WTC11 (cell line): ENCODE measurements around the gene CCSER2. TPM values are rescaled to one million over a fixed set of nuclear protein-coding genes. Genes with fewer than 3 reads are reported as not detected.

Source experiments
- ATAC-seq: fragments of 200-7000 bp; cut with Tn5 transposase; 2 replicates; pipeline ENCODE4 v1.10.0; 2021; ENCODE audit warnings: mild to moderate bottlenecking, moderate library complexity
- CTCF ChIA-PET: fragments of 300-600 bp; sonication (Branson Sonifier 250); formaldehyde crosslinking; loops from one replicate; lab custom pipeline; 2021; ENCODE audit warnings: antibody characterized with exemption; lab: Charles Lee
- POLR2A ChIA-PET: fragments of 350-600 bp; sonication (Branson Sonifier 250); formaldehyde crosslinking; loops from one replicate; lab custom pipeline; 2021; ENCODE audit warnings: antibody characterized with exemption; lab: Charles Lee
- DNase-seq: peaks from one replicate; pipeline ENCODE4 v3.0.0; 2021; ENCODE audit warnings: low spot score
- H3K27ac Mint-ChIP-seq: 2 replicates; pipeline ENCODE4 v1.8.0; 2021; ENCODE audit warnings: mixed read lengths
- H3K27me3 Mint-ChIP-seq: 2 replicates; pipeline ENCODE4 v1.8.0; 2021; ENCODE audit warnings: low read depth, mild to moderate bottlenecking, moderate library complexity, mixed read lengths
- H3K36me3 Mint-ChIP-seq: 2 replicates; pipeline ENCODE4 v1.8.0; 2021; ENCODE audit warnings: mixed read lengths
- H3K4me1 Mint-ChIP-seq: 2 replicates; pipeline ENCODE4 v1.8.0; 2022; ENCODE audit warnings: mixed read lengths
- H3K4me3 Mint-ChIP-seq: 2 replicates; pipeline ENCODE4 v1.8.0; 2021; ENCODE audit warnings: mild to moderate bottlenecking, moderate library complexity, mixed read lengths
- H3K9me3 Mint-ChIP-seq: 2 replicates; pipeline ENCODE4 v1.8.0; 2021; ENCODE audit warnings: mixed read lengths
- AR ChIP-seq: fragments of 250-450 bp; sonication (Bioruptor Pico); IDR thresholded peaks from 2 replicates; pipeline ENCODE4 v1.9.0; 2021; ENCODE audit warnings: mild to moderate bottlenecking
- CBFB ChIP-seq: sonication (generic); formaldehyde crosslinking; IDR thresholded peaks from 2 replicates; pipeline ENCODE4 v1.8.1; 2022; ENCODE audit warnings: mild to moderate bottlenecking, low read depth, missing genetic modification reagents
- CREM ChIP-seq: sonication (generic); formaldehyde crosslinking; IDR thresholded peaks from 2 replicates; pipeline ENCODE4 v1.8.1; 2022; ENCODE audit warnings: mild to moderate bottlenecking, missing genetic modification reagents, moderate library complexity
- E2F4 ChIP-seq: sonication (generic); formaldehyde crosslinking; IDR thresholded peaks from 2 replicates; pipeline ENCODE4 v1.8.1; 2022; ENCODE audit warnings: low read depth, mild to moderate bottlenecking, moderate library complexity, missing genetic modification reagents, borderline replicate concordance
- EMX1 ChIP-seq: fragments of 250-450 bp; sonication (Bioruptor Pico); IDR thresholded peaks from 2 replicates; pipeline ENCODE4 v1.8.0; 2021; ENCODE audit warnings: mild to moderate bottlenecking
- FOXK1 ChIP-seq: sonication (generic); formaldehyde crosslinking; IDR thresholded peaks from 2 replicates; pipeline ENCODE4 v1.8.0; 2022; ENCODE audit warnings: mild to moderate bottlenecking, moderate library complexity, missing genetic modification reagents
- FOXP1 ChIP-seq: sonication (generic); formaldehyde crosslinking; IDR thresholded peaks from 2 replicates; pipeline ENCODE4 v1.8.0; 2022; ENCODE audit warnings: missing genetic modification reagents, mild to moderate bottlenecking, moderate library complexity, borderline replicate concordance
- GABPB1 ChIP-seq: sonication (generic); formaldehyde crosslinking; IDR thresholded peaks from 2 replicates; pipeline ENCODE4 v1.8.1; 2023; ENCODE audit warnings: mild to moderate bottlenecking, missing genetic modification reagents
- JAZF1 ChIP-seq: fragments of 250-450 bp; sonication (Bioruptor Pico); IDR thresholded peaks from 2 replicates; pipeline ENCODE4 v1.9.0; 2021; ENCODE audit warnings: moderate library complexity, mild to moderate bottlenecking, inconsistent platforms
- KAT7 ChIP-seq: sonication (generic); formaldehyde crosslinking; IDR thresholded peaks from 2 replicates; pipeline ENCODE4 v1.8.1; 2023; ENCODE audit warnings: missing genetic modification reagents, mild to moderate bottlenecking, borderline replicate concordance
- MAX ChIP-seq: sonication (generic); formaldehyde crosslinking; IDR thresholded peaks from 2 replicates; pipeline ENCODE4 v1.8.0; 2022; ENCODE audit warnings: mild to moderate bottlenecking, missing genetic modification reagents
- MLX ChIP-seq: sonication (generic); formaldehyde crosslinking; IDR thresholded peaks from 2 replicates; pipeline ENCODE4 v1.8.1; 2023; ENCODE audit warnings: mild to moderate bottlenecking, missing genetic modification reagents, moderate library complexity
- MXD4 ChIP-seq: fragments of 250-450 bp; sonication (Bioruptor Pico); IDR thresholded peaks from 2 replicates; pipeline ENCODE4 v1.8.0; 2021; ENCODE audit warnings: mild to moderate bottlenecking, moderate library complexity, borderline replicate concordance
- NFE2L1 ChIP-seq: sonication (generic); formaldehyde crosslinking; IDR thresholded peaks from 2 replicates; pipeline ENCODE4 v1.8.1; 2023; ENCODE audit warnings: missing genetic modification reagents
- NR1H2 ChIP-seq: sonication (generic); formaldehyde crosslinking; IDR thresholded peaks from 2 replicates; pipeline ENCODE4 v1.9.0; 2021; ENCODE audit warnings: mild to moderate bottlenecking, moderate library complexity, missing genetic modification reagents
- PRDM15 ChIP-seq: sonication (generic); formaldehyde crosslinking; IDR thresholded peaks from 2 replicates; pipeline ENCODE4 v1.8.0; 2022; ENCODE audit warnings: missing genetic modification reagents
- RELA ChIP-seq: sonication (generic); formaldehyde crosslinking; IDR thresholded peaks from 2 replicates; pipeline ENCODE4 v1.8.1; 2022; ENCODE audit warnings: missing genetic modification reagents, mild to moderate bottlenecking, borderline replicate concordance
- TEAD1 ChIP-seq: sonication (generic); formaldehyde crosslinking; IDR thresholded peaks from 2 replicates; pipeline ENCODE4 v1.8.0; 2022; ENCODE audit warnings: mild to moderate bottlenecking, missing genetic modification reagents
- TEAD4 ChIP-seq: sonication (generic); formaldehyde crosslinking; IDR thresholded peaks from 2 replicates; pipeline ENCODE4 v1.8.0; 2022; ENCODE audit warnings: mild to moderate bottlenecking, missing genetic modification reagents
- USF1 ChIP-seq: sonication (generic); formaldehyde crosslinking; IDR thresholded peaks from 2 replicates; pipeline ENCODE4 v1.8.0; 2022; ENCODE audit warnings: mild to moderate bottlenecking, missing genetic modification reagents
- ZBTB43 ChIP-seq: sonication (generic); formaldehyde crosslinking; IDR thresholded peaks from 2 replicates; pipeline ENCODE4 v1.8.1; 2023; ENCODE audit warnings: mild to moderate bottlenecking, missing genetic modification reagents
- ZMAT4 ChIP-seq: fragments of 250-450 bp; sonication (Bioruptor Pico); IDR thresholded peaks from 2 replicates; pipeline ENCODE4 v1.9.0; 2021; ENCODE audit warnings: mild to moderate bottlenecking
- ZNF138 ChIP-seq: sonication (generic); formaldehyde crosslinking; conservative IDR thresholded peaks from 2 replicates; pipeline ENCODE4 v1.8.1; 2022; ENCODE audit warnings: mild to moderate bottlenecking, moderate library complexity, missing genetic modification reagents
- ZNF232 ChIP-seq: sonication (generic); formaldehyde crosslinking; IDR thresholded peaks from 2 replicates; pipeline ENCODE4 v1.8.0; 2022; ENCODE audit warnings: mild to moderate bottlenecking, missing genetic modification reagents
- ZNF263 ChIP-seq: sonication (generic); formaldehyde crosslinking; IDR thresholded peaks from 2 replicates; pipeline ENCODE4 v1.8.1; 2022; ENCODE audit warnings: low read depth, mild to moderate bottlenecking, moderate library complexity, missing genetic modification reagents
- ZNF671 ChIP-seq: fragments of 250-450 bp; sonication (Bioruptor Pico); IDR thresholded peaks from 2 replicates; pipeline ENCODE4 v1.8.0; 2021; ENCODE audit warnings: mild to moderate bottlenecking
- total RNA-seq: library from RNA; stranded (reverse); gene quantifications from 3 replicates; pipeline ENCODE4 v1.2.3, GENCODE V29; 2021

CCSER2 gene
- total RNA-seq, 1 experiment from 2014 or later = 30.6 TPM

GRCh38 chr10:84551437-84552120, 223.2 kb downstream of the CCSER2 start:
- ChIA-PET POLR2A (no interaction called here), CTCF (interaction anchor here (1.1 to 5.4 kb wide), 8 partner anchors 8 to 295 kb away, joined by 3 to 79 read pairs (median 6); no protein-coding TSS in a partner anchor)
- DNase-seq = no peak
- no peak overlapping the region for H3K27ac Mint-ChIP-seq
- no peak for ATAC-seq
- H3K9me3 Mint-ChIP-seq = no peaks in the 10 kb centered on the region
- no peaks in the 10 kb centered on the region; the same call in 1 of the 2 replicates for H3K27me3 Mint-ChIP-seq
- TF ChIP-seq FOXK1 (CRISPR knock-in tag) (no peak), ZNF138 (CRISPR knock-in tag) (no peak), NR1H2 (CRISPR knock-in tag) (no peak), MXD4 (CRISPR knock-in tag) (no peak), ZNF671 (CRISPR knock-in tag) (no peak), TEAD4 (CRISPR knock-in tag) (no peak), ZBTB43 (no peak), MAX (CRISPR knock-in tag) (no peak), TEAD1 (CRISPR knock-in tag) (no peak), AR (CRISPR knock-in tag) (no peak), CREM (CRISPR knock-in tag) (no peak), E2F4 (CRISPR knock-in tag) (no peak), ZNF263 (CRISPR knock-in tag) (no peak), JAZF1 (no peak), ZNF232 (CRISPR knock-in tag) (no peak), ZMAT4 (no peak), EMX1 (CRISPR knock-in tag) (no peak), MLX (no peak), NFE2L1 (no peak)
- H3K4me1 Mint-ChIP-seq = no peaks in the 10 kb centered on the region
- no peaks in the 10 kb centered on the region for H3K36me3 Mint-ChIP-seq
- no peak overlapping the region for H3K4me3 Mint-ChIP-seq

GRCh38 chr10:84552478-84552877, 224.1 kb downstream of the CCSER2 start:
- H3K4me3 Mint-ChIP-seq = no peak overlapping the region
- no peaks in the 10 kb centered on the region for H3K4me1 Mint-ChIP-seq
- ChIA-PET POLR2A (no interaction called here), CTCF (interaction anchor here (1.1 to 5.4 kb wide), 7 partner anchors 9 to 295 kb away, joined by 3 to 79 read pairs (median 5); no protein-coding TSS in a partner anchor)
- H3K27me3 Mint-ChIP-seq = no peaks in the 10 kb centered on the region; the same call in 1 of the 2 replicates
- H3K36me3 Mint-ChIP-seq = no peaks in the 10 kb centered on the region
- H3K27ac Mint-ChIP-seq = no peak overlapping the region
- DNase-seq = peak; percentile 32
- ATAC-seq = peak; percentile 88
- H3K9me3 Mint-ChIP-seq = no peaks in the 10 kb centered on the region
- TF ChIP-seq GABPB1 (CRISPR knock-in tag) (no peak), PRDM15 (no peak), FOXP1 (no peak), RELA (CRISPR knock-in tag) (no peak), USF1 (CRISPR knock-in tag) (no peak), KAT7 (CRISPR knock-in tag) (no peak), CBFB (CRISPR knock-in tag) (no peak)
